Esophagus muscularis mucosa (tissue), 3 donors: ENCODE data around the gene SPTLC3.

Source experiments
- POLR2AphosphoS5 ChIP-seq, 2 donors: sonication (generic); formaldehyde crosslinking; IDR thresholded peaks; one replicate each; pipeline ENCODE4 v1.6.1; 2017; ENCODE audit warnings: antibody characterized with exemption in 2 of 2
- TF ChIP-seq, protein P1 (sequence below), 3 experiments: fragments of 200-600 bp in 2 of 3; fragments of 450-650 bp in 1 of 3; sonication (generic) in 2 of 3; IDR thresholded peaks; one replicate each; pipeline ENCODE4 v1.5.1; 2017 to 2019; ENCODE audit warnings: antibody characterized with exemption in 3 of 3, mild to moderate bottlenecking in 2 of 3, moderate library complexity in 1 of 3

DNA sequence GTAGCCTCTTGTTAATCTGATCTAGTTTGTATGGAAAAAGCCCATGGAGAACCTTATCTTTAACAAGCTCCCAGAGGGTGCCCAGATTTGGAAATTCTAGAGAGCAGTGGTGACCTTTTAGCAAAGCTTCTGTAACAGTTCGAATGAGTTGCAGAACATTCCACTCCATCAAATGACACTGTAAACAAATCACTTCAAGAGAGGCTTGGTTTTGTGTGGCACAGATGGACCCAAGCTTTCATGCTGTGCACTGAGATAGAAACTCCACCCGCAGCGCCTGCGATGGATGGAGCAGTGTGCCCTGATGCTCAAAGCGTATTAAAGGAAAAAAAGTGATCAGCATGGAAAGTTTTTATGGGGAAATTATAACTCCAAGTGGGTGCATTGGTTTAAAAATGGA, 157.2 kb downstream of the SPTLC3 start:
- TF ChIP-seq, protein P1, sequence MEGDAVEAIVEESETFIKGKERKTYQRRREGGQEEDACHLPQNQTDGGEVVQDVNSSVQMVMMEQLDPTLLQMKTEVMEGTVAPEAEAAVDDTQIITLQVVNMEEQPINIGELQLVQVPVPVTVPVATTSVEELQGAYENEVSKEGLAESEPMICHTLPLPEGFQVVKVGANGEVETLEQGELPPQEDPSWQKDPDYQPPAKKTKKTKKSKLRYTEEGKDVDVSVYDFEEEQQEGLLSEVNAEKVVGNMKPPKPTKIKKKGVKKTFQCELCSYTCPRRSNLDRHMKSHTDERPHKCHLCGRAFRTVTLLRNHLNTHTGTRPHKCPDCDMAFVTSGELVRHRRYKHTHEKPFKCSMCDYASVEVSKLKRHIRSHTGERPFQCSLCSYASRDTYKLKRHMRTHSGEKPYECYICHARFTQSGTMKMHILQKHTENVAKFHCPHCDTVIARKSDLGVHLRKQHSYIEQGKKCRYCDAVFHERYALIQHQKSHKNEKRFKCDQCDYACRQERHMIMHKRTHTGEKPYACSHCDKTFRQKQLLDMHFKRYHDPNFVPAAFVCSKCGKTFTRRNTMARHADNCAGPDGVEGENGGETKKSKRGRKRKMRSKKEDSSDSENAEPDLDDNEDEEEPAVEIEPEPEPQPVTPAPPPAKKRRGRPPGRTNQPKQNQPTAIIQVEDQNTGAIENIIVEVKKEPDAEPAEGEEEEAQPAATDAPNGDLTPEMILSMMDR (IDR thresholded peaks at IDR 0.05): no peak
- no peak for TF ChIP-seq POLR2AphosphoS5 (IDR thresholded peaks at IDR 0.05)
